ENCODE results near the gene PEA15.

PEA15 gene

GRCh38 chr1:160168609-160169369 lies 36.4 kb upstream of the PEA15 start:
- ChIA-PET CTCF (interaction anchor here (1.0 to 1.9 kb wide), 5 partner anchors 25 to 84 kb away, joined by 3 to 6 read pairs (median 4); no protein-coding TSS in a partner anchor), POLR2A (interaction anchor here (0.7 kb wide), 1 partner anchor 105 kb away, joined by 4 read pairs; no protein-coding TSS in a partner anchor)
- Histone ChIP-seq H3K4me3 (ENCODE audit: low read depth, low read length) (no peak overlapping the region), H3K4me1 (ENCODE audit: control insufficient read depth, insufficient read depth, low read length) (no peaks in the 10 kb centered on the region), H3K36me3 (ENCODE audit: control insufficient read depth in 2 of 2, insufficient read depth in 1 of 2, low read length in 2 of 2) (no peaks in the 10 kb centered on the region), H3K9me3 (ENCODE audit: control insufficient read depth, insufficient read depth, low read depth, low read length) (no peaks in the 10 kb centered on the region), H3K27ac (ENCODE audit: extremely low read depth, low read depth, low read length) (no peak overlapping the region)
- TF ChIP-seq ZNF23 (tag by site-specific recombination; IDR thresholded peaks at IDR 0.05; ENCODE audit: borderline replicate concordance) (no peak), ZNF121 (tag by site-specific recombination; IDR thresholded peaks at IDR 0.05) (no peak), ZSCAN16 (tag by site-specific recombination; IDR thresholded peaks at IDR 0.05) (peak; percentile 38; the same call in 1 of the 2 replicates), ZNF423 (tag by site-specific recombination; IDR thresholded peaks at IDR 0.05) (no peak)

GRCh38 chr1:160169553-160170399 lies 35.4 kb upstream of the PEA15 start:
- Histone ChIP-seq H3K9me3 (ENCODE audit: control insufficient read depth, insufficient read depth, low read depth, low read length) (no peaks in the 10 kb centered on the region), H3K4me3 (ENCODE audit: low read depth, low read length) (no peak overlapping the region), H3K4me1 (ENCODE audit: control insufficient read depth, insufficient read depth, low read length) (no peaks in the 10 kb centered on the region), H3K36me3 (ENCODE audit: control insufficient read depth in 2 of 2, insufficient read depth in 1 of 2, low read length in 2 of 2) (no peaks in the 10 kb centered on the region), H3K27ac (ENCODE audit: extremely low read depth, low read depth, low read length) (no peak overlapping the region)
- ChIA-PET CTCF (interaction anchor here (0.6 to 1.9 kb wide), 7 partner anchors 24 to 1099 kb away, joined by 3 to 6 read pairs (median 4); no protein-coding TSS in a partner anchor), POLR2A (no interaction called here)
- TF ChIP-seq ZIC2 (tag by site-specific recombination; IDR thresholded peaks at IDR 0.05) (peak; percentile 86), HOXC10 (CRISPR knock-in tag; IDR thresholded peaks at IDR 0.05) (no peak)

GRCh38 chr1:160171354-160171753 lies 33.8 kb upstream of the PEA15 start:
- Histone ChIP-seq H3K4me1 (ENCODE audit: control insufficient read depth, insufficient read depth, low read length) (no peaks in the 10 kb centered on the region), H3K36me3 (ENCODE audit: control insufficient read depth in 2 of 2, insufficient read depth in 1 of 2, low read length in 2 of 2) (no peaks in the 10 kb centered on the region), H3K4me3 (ENCODE audit: low read depth, low read length) (no peak overlapping the region), H3K9me3 (ENCODE audit: control insufficient read depth, insufficient read depth, low read depth, low read length) (no peaks in the 10 kb centered on the region), H3K27ac (ENCODE audit: extremely low read depth, low read depth, low read length) (no peak overlapping the region)
- no peak for TF ChIP-seq ZNF366 (tag by site-specific recombination; conservative IDR thresholded peaks at IDR 0.05)
- ChIA-PET POLR2A (no interaction called here), CTCF (interaction anchor here (0.8 to 2.5 kb wide), 2 partner anchors 9 to 22 kb away, joined by 3 to 8 read pairs; no protein-coding TSS in a partner anchor)

GRCh38 chr1:160171980-160172379 lies 33.2 kb upstream of the PEA15 start:
- Histone ChIP-seq H3K4me1 (ENCODE audit: control insufficient read depth, insufficient read depth, low read length) (no peaks in the 10 kb centered on the region), H3K4me3 (ENCODE audit: low read depth, low read length) (no peak overlapping the region), H3K27ac (ENCODE audit: extremely low read depth, low read depth, low read length) (no peak overlapping the region), H3K9me3 (ENCODE audit: control insufficient read depth, insufficient read depth, low read depth, low read length) (no peaks in the 10 kb centered on the region), H3K36me3 (ENCODE audit: control insufficient read depth in 2 of 2, insufficient read depth in 1 of 2, low read length in 2 of 2) (no peaks in the 10 kb centered on the region)
- ChIA-PET CTCF (interaction anchor here (0.8 to 2.5 kb wide), 4 partner anchors 9 to 63 kb away, joined by 3 to 8 read pairs (median 3); no protein-coding TSS in a partner anchor), POLR2A (no interaction called here)
- TF ChIP-seq SETDB1 (IDR thresholded peaks at IDR 0.05; ENCODE audit: insufficient read length, low read length) (no peak), ZNF639 (tag by site-specific recombination; IDR thresholded peaks at IDR 0.05) (no peak), ZNF571 (tag by site-specific recombination; IDR thresholded peaks at IDR 0.05) (no peak), ZIC2 (tag by site-specific recombination; IDR thresholded peaks at IDR 0.05) (no peak), ZNF138 (tag by site-specific recombination; IDR thresholded peaks at IDR 0.05; ENCODE audit: borderline replicate concordance) (no peak), MYNN (tag by site-specific recombination; IDR thresholded peaks at IDR 0.05; ENCODE audit: borderline replicate concordance) (no peak), ZNF169 (tag by site-specific recombination; IDR thresholded peaks at IDR 0.05) (no peak), IKZF3 (tag by site-specific recombination; IDR thresholded peaks at IDR 0.05) (no peak), YY1 (tag by site-specific recombination; IDR thresholded peaks at IDR 0.05) (no peak), ZNF792 (tag by site-specific recombination; IDR thresholded peaks at IDR 0.05) (no peak)
